IMR-90 (cell line): ENCODE results near the gene NOVA2. TPM values are rescaled to one million over a fixed set of nuclear protein-coding genes. Genes with fewer than 3 reads are reported as not detected.

Source experiments
- ATAC-seq: fragments of 200-7000 bp; cut with Tn5 transposase; 2 replicates; pipeline ENCODE4 v1.9.1; 2020; ENCODE audit warnings: low read depth, mild to moderate bottlenecking, moderate library complexity
- BruUV-seq: library from RNA; stranded (reverse); fragments of 400-500 nt; replicated peaks from 2 replicates; lab custom pipeline; 2021; lab: Mats Ljungman, UMichigan
- CTCF ChIA-PET: fragments of 300-600 bp; formaldehyde crosslinking; extraction: SDS; loops from one replicate; lab custom pipeline; 2021; ENCODE audit warnings: antibody characterized with exemption; lab: Yijun Ruan, JAX
- POLR2A ChIA-PET: fragments of 300-600 bp; sonication (Branson Sonifier 250); formaldehyde crosslinking; loops from one replicate; lab custom pipeline; 2022; ENCODE audit warnings: antibody characterized with exemption; ENCODE audit not compliant: unreplicated experiment; lab: Charles Lee
- DNase-seq: peaks from one replicate; pipeline ENCODE4 v3.0.0; 2013
- H2AFZ ChIP-seq: replicated peaks from 2 replicates; pipeline ENCODE3; 2013; ENCODE audit warnings: low read length, mild to moderate bottlenecking; ENCODE audit not compliant: poor library complexity
- H2AK5ac ChIP-seq: 2 replicates; pipeline ENCODE4 v1.6.1; 2013; ENCODE audit warnings: low read depth, low read length, inconsistent platforms
- H2AK9ac ChIP-seq: replicated peaks from 2 replicates; pipeline ENCODE3; 2013; ENCODE audit warnings: mild to moderate bottlenecking, low read depth, low read length, moderate library complexity; ENCODE audit not compliant: poor library complexity
- H2BK120ac ChIP-seq: 2 replicates; pipeline ENCODE4 v1.6.1; 2013; ENCODE audit warnings: low read depth, low read length, inconsistent platforms
- H2BK15ac ChIP-seq: 3 replicates; pipeline ENCODE4 v1.6.1; 2013; ENCODE audit warnings: low read depth, low read length, inconsistent platforms
- H2BK20ac ChIP-seq: 2 replicates; pipeline ENCODE4 v1.6.1; 2013; ENCODE audit warnings: low read depth, mild to moderate bottlenecking, inconsistent platforms, low read length, moderate library complexity
- H2BK5ac ChIP-seq: 2 replicates; pipeline ENCODE4 v1.6.1; 2013; ENCODE audit warnings: mild to moderate bottlenecking, low read depth, low read length, inconsistent platforms; ENCODE audit not compliant: poor library complexity, severe bottlenecking
- H3K14ac ChIP-seq: replicated peaks from 2 replicates; pipeline ENCODE4 v1.6.1; 2013; ENCODE audit warnings: low read depth, low read length, inconsistent platforms
- H3K18ac ChIP-seq: 2 replicates; pipeline ENCODE4 v1.6.1; 2013; ENCODE audit warnings: low read depth, low read length, control low read depth
- H3K23ac ChIP-seq: 2 replicates; pipeline ENCODE4 v1.6.1; 2013; ENCODE audit warnings: low read depth, low read length, inconsistent platforms
- H3K27ac ChIP-seq: 2 replicates; pipeline ENCODE4 v1.5.1; 2013; ENCODE audit warnings: mild to moderate bottlenecking, control low read depth, low read length; ENCODE audit not compliant: insufficient read depth
- H3K27me3 ChIP-seq: 2 replicates; pipeline ENCODE4 v1.6.1; 2013; ENCODE audit warnings: low read length; ENCODE audit not compliant: control insufficient read depth, insufficient read depth
- H3K36me3 ChIP-seq: 2 replicates; pipeline ENCODE4 v1.6.1; 2013; ENCODE audit warnings: low read length, mixed read lengths; ENCODE audit not compliant: control insufficient read depth, insufficient read depth
- H3K4ac ChIP-seq: 2 replicates; pipeline ENCODE4 v1.6.1; 2013; ENCODE audit warnings: low read depth, low read length, inconsistent platforms
- H3K4me1 ChIP-seq: 2 replicates; pipeline ENCODE4 v1.6.1; 2013; ENCODE audit warnings: low read length, mixed read lengths; ENCODE audit not compliant: control insufficient read depth, insufficient read depth
- H3K4me2 ChIP-seq: 2 replicates; pipeline ENCODE4 v1.6.1; 2013; ENCODE audit warnings: low read depth, mild to moderate bottlenecking, control low read depth, low read length, moderate library complexity
- H3K4me3 ChIP-seq: 2 replicates; pipeline ENCODE4 v1.5.1; 2013; ENCODE audit warnings: low read depth, mild to moderate bottlenecking, control low read depth, low read length, moderate library complexity; ENCODE audit not compliant: insufficient read depth
- H3K56ac ChIP-seq: 2 replicates; pipeline ENCODE4 v1.6.1; 2013; ENCODE audit warnings: low read length, inconsistent platforms; ENCODE audit not compliant: insufficient read depth; ENCODE audit errors: extremely low read depth
- H3K79me1 ChIP-seq, 2 experiments: 2 replicates each; pipeline ENCODE4 v1.6.1; 2013; ENCODE audit warnings: low read length in 2 of 2, inconsistent platforms in 1 of 2, low read depth in 1 of 2
- H3K9ac ChIP-seq: 2 replicates; pipeline ENCODE4 v1.6.1; 2013; ENCODE audit warnings: low read depth, low read length, control low read depth
- H3K9me1 ChIP-seq: 2 replicates; pipeline ENCODE4 v1.6.1; 2013; ENCODE audit warnings: low read length, inconsistent platforms; ENCODE audit not compliant: insufficient read depth
- H3K9me3 ChIP-seq: 2 replicates; pipeline ENCODE4 v1.6.1; 2013; ENCODE audit warnings: low read length; ENCODE audit not compliant: control insufficient read depth, insufficient read depth
- H4K20me1 ChIP-seq: 2 replicates; pipeline ENCODE4 v1.6.1; 2013; ENCODE audit warnings: low read length, inconsistent platforms; ENCODE audit not compliant: insufficient read depth
- H4K5ac ChIP-seq: 2 replicates; pipeline ENCODE4 v1.6.1; 2013; ENCODE audit warnings: mild to moderate bottlenecking, low read depth, low read length, control low read depth
- H4K8ac ChIP-seq, 2 experiments: 2 replicates each; pipeline ENCODE4 v1.6.1; 2013; ENCODE audit warnings: low read depth in 2 of 2, low read length in 2 of 2, control low read depth in 1 of 2, inconsistent platforms in 1 of 2
- H4K91ac ChIP-seq: 2 replicates; pipeline ENCODE4 v1.6.1; 2013; ENCODE audit warnings: low read depth, low read length, inconsistent platforms; ENCODE audit not compliant: insufficient read depth
- CEBPB ChIP-seq: IDR thresholded peaks from 2 replicates; pipeline ENCODE4 v1.6.1; 2012; ENCODE audit warnings: low read depth, low read length, improper control_type of control experiment
- NFE2L2 ChIP-seq: fragments of 150-350 bp; IDR thresholded peaks from 2 replicates; pipeline ENCODE4 v1.6.1; 2016; ENCODE audit warnings: low read depth, mild to moderate bottlenecking, low read length
- SMC3 ChIP-seq: fragments of 150-350 bp; IDR thresholded peaks from 2 replicates; pipeline ENCODE4 v1.6.1; 2016; ENCODE audit warnings: low read depth, mild to moderate bottlenecking, antibody characterized with exemption, low read length, moderate library complexity
- WGBS, 2 experiments: methylation state at CpG; one replicate each; pipeline versions ENCODE4 v1.1.5 to v1.1.7; 2013; ENCODE audit warnings: missing lambda C conversion rate in 2 of 2; ENCODE audit not compliant: insufficient read length in 1 of 2; ENCODE audit errors: extremely low coverage in 2 of 2; 5-methylcytosine and 5-hydroxymethylcytosine counted together
- dilution Hi-C: fragments of 300-500 bp; cut with HindIII; formaldehyde crosslinking; loops from one replicate; pipeline ENCODE4 v1.14.3; 2018; ENCODE audit warnings: low sequenced_read_pairs; ENCODE audit not compliant: unreplicated experiment
- in situ Hi-C: fragments of 300-500 bp; cut with MboI; formaldehyde crosslinking; loops from 3 replicates; pipeline ENCODE4 v1.14.3; 2019; ENCODE audit warnings: low sequenced_read_pairs, inconsistent platforms, mixed read lengths
- intact Hi-C: fragments of 100-400 bp; cut with micrococcal nuclease; formaldehyde crosslinking; loops from 2 replicates; pipeline ENCODE4 v1.10.0; 2022
- polyA plus RNA-seq, 3 experiments: library from polyadenylated mRNA; depleted of rRNA; stranded (reverse); fragments of >200 nt; gene quantifications; 2 replicates each; pipeline ENCODE4 v1.2.3, GENCODE V29; 2012; ENCODE audit warnings: low replicate concordance in 1 of 3
- total RNA-seq: library from RNA; depleted of rRNA; stranded (reverse); fragments of >200 nt; gene quantifications from 2 replicates; pipeline ENCODE4 v1.2.3, GENCODE V29; 2012

Gene NOVA2
- total and polyA plus RNA-seq, 2 of the 4 experiments (the other 2 are of a cell fraction) = 0.03 TPM; not detected in 1

- ChIA-PET CTCF (no interaction called here), POLR2A (no interaction called here)
- dilution Hi-C loops (no loop called here), in situ Hi-C loops (no loop called here), intact Hi-C loops (no loop called here)
- Histone ChIP-seq H3K23ac (no peak overlapping the region), H3K27me3 (no peaks in the 10 kb centered on the region), H3K79me1 (peaks cover 13 to 21% of the 10 kb centered on the region in 2 experiments), H4K91ac (no peak overlapping the region), H3K14ac (no peak overlapping the region), H3K56ac (no peak overlapping the region), H3K9ac (no peak overlapping the region), H2BK5ac (no peak overlapping the region), H4K8ac (no peak overlapping the region), H2AFZ (no peak overlapping the region), H3K9me1 (peaks cover 7% of the 10 kb centered on the region; the same call in 1 of the 2 replicates), H2AK9ac (no peak overlapping the region), H2AK5ac (no peak overlapping the region), H4K20me1 (0 out of 2 replicates have a peak, but pooled peaks cover 9% of the 10 kb centered on the region), H2BK15ac (no peak overlapping the region), H3K4me2 (no peak overlapping the region), H3K4me1 (0 out of 2 replicates have a peak, but pooled peaks cover 4% of the 10 kb centered on the region), H2BK20ac (no peak overlapping the region), H3K4ac (no peak overlapping the region), H3K36me3 (peaks cover 29% of the 10 kb centered on the region), H2BK120ac (no peak overlapping the region), H4K5ac (no peak overlapping the region), H3K18ac (no peak overlapping the region), H3K27ac (no peak overlapping the region), H3K9me3 (no peaks in the 10 kb centered on the region), H3K4me3 (no peak overlapping the region)
- no peak for TF ChIP-seq SMC3
- TF ChIP-seq CEBPB = no peak
- no peak for TF ChIP-seq NFE2L2
- 100% methylated on average over 1 of the region's 4 CpGs for WGBS, 2 experiments
- no TSS peak for BruUV-seq
- DNase-seq = no peak
- no peak for ATAC-seq
Observed at GRCh38 chr19:45899919-45900589, 73.6 kb downstream of the NOVA2 start.
